HCEC 1CT (cell line): ENCODE results near the gene CYSRT1.

ENCODE experiments used
- DNase-seq: peaks from one replicate; pipeline ENCODE4 v3.0.0-alpha.2; 2017

The CYSRT1 gene, protein sequence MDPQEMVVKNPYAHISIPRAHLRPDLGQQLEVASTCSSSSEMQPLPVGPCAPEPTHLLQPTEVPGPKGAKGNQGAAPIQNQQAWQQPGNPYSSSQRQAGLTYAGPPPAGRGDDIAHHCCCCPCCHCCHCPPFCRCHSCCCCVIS

DNA sequence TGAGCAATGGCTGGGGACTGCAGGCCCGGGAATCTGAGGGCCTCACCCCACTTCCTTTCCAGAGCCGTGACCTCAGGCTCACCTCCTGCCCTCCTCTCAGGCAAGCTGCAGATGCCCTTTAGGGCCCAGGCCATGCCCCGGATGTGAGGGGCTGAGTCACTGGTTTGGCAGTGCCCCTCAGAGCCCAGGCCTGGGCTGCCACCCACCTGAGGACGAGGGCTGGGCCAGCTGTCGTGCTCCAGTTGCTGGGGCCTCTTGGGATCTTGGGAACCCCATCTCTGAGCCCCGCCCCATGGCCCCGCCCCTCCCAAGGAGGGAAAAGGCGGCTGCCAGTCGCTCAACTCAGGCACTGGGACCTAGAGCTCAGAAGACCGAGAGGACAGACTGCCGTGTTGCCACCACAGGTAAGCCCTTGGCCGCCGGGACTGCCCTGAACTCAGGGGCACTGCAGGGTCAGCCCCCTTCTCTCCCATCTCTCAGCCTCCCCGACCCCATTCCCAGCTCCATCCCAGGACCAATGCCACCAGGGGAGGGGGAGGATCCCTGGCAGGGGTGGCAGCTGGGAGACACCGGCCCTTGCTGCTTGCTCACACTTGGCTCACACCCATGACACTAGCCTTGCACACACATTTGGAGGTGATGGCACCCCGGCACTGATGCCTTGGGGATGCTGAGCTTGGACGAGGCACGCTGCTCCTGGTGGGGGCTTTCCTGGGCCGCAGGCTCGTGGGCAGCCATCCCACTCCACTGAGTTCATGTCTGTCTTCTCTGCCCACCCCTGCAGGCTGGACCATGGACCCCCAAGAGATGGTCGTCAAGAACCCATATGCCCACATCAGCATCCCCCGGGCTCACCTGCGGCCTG, at the start of gene CYSRT1:
CYSRT1 (plus strand) TSS at position 345 of the 865 bp plus-strand sequence; CDS start at position 793, 448 bp downstream.
- DNase-seq: no peak

DNA sequence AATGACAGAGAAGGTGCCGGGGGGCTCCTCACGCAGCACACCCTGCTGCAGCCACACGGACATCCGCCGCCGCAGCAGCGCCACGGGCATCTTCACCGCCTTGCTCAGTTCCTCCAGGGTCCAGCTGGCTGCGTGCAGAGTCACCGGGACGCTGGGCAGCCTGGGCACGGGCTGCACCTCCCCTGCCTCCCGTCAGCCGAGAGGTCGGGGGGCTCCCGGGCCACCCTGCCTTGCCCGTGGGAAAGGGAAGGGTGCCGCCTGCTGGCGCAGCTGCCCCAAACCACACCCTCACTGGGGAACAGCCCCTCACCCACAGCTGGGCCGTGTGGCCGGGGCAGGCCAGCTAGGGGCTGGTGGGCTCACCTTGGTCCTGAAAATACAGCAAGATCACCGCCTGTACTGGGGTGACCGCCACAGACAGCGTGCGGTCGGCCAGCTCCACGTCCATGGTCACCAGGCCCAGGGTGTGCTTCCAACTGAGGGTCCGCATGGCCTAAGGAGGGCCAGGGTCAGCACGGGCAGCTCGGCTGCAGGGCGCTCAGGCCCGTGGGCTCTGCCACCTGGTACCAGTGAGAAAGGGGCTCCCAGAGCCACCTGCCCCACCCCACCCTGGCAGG, 49.5 kb upstream of the CYSRT1 start:
- no peak for DNase-seq

DNA sequence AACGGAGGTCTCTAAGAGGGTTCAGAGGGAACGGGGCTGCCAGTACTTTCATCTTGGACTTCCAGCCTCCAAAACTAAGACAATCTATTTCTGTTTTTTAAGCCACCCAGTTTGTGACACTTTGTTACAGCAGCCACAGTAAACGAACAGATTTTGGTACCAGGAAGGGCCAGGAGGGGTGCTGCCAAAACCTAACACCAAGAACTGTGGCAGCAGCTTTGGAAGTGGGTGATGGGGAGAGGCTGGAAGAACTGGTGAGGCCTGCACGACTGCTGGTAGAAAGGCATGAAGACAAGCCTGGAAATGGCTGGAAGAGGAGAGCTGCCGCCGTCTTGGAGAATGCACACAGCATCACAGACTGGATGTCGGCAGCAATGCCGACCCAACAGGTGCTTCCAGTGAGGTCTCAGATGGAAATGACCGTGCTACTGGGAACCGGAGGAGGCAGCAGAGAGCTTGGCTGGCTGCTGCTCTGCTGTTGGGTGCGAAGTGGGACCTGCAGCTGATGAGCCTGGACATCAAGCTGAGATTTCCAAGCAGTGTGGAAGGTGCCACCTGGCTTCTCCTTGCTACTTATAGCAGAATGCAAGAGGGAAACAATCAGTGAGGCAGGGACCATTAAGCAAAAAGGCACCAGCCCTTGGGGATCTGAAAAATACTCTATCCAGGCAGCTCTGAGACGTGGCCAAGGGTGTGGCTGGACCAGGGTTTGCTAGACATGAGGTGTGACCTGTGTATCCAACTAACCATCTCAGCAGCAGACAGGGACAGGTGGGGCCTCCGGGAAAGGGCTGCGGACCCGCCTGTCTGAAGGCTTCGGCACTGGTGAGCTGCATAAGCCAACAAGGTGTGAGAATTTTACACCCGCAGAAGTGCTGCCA, 48.4 kb upstream of the CYSRT1 start:
- DNase-seq: peak; percentile 27

DNA sequence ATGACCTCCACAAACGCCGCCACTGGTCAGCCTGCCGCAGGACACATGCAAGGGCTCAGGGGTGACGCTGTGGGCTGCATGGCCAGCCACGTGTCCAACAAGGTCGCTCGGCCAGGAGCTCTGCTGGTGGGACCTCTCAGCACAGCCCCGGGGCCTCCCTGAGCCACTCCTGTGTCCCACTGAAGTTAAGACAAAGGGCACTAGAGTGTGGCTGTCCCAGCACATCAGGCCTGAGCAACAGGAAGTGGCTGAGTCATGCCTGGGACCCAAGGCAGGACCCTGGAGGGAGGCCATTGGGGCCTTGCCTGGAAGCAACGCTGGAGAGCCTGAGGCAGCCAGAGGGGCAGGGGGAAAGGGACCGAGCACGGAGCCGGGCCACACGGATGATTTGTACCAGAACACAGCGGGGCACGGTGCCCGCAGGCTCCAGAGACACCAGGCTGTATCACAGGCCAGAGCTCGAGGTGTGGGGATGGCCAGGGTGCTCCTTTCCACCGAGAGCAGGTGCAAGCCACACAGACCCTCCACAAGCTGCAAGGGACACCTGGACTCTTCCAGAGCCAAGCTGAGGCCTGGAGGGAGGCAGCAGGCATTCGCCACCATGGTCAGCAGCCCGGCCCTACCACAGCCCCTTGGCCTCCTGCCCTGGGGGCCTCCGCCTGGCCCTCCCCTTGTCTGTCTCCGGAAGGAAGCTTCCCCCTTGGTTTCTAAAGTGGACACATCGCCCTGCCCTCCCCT, 46.6 kb upstream of the CYSRT1 start:
- DNase-seq: no peak

- DNase-seq: no peak
Observed at GRCh38 chr9:137178939-137179630, 45.9 kb upstream of the CYSRT1 start.

DNA sequence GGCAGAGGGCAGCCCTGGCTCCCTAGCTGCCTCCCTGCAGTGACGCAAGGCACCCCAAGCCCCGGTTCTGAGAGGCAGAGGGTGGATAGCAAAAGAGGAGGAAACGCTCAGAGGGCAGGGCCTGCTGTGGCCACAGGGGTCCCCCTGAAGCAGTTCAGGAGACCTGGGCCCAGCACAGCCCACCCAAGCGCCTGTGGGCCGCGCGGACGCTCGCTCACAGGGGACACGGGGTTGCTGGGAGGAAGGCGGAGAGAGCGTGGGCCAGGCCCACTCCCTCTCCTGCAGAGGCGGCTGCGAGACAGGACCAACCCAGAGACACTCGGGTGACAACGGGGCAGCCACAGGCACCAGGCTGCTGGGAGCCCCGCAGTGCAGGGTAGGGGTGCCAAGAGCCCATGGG, 45.2 kb upstream of the CYSRT1 start:
- DNase-seq: no peak

GRCh38 chr9:137180491-137180890, 44.5 kb upstream of the CYSRT1 start:
- DNase-seq: no peak

DNA sequence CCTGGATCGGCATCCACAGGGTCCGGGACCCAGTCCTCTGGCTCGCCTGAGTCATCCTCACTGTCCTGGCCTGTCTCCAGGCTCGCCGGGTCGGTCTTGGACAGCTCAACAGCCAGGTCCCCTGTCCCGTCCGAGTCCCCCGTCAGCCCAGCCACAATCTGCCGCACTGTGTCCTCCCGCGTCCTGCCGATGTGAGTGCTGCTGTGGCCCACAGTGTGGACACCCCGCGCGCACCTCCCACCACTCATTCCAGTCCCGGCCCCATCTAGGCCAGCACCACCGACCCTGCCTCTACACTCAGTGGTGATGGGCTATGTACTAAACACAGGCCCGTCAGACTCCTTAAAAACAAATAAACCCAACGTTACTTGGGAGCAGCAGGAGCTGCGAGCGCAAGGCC, 43.3 kb upstream of the CYSRT1 start:
- DNase-seq: no peak

GRCh38 chr9:137182836-137183235, 42.1 kb upstream of the CYSRT1 start:
- DNase-seq: no peak

- no peak for DNase-seq
Observed at GRCh38 chr9:137183980-137184595, 40.9 kb upstream of the CYSRT1 start.

DNA sequence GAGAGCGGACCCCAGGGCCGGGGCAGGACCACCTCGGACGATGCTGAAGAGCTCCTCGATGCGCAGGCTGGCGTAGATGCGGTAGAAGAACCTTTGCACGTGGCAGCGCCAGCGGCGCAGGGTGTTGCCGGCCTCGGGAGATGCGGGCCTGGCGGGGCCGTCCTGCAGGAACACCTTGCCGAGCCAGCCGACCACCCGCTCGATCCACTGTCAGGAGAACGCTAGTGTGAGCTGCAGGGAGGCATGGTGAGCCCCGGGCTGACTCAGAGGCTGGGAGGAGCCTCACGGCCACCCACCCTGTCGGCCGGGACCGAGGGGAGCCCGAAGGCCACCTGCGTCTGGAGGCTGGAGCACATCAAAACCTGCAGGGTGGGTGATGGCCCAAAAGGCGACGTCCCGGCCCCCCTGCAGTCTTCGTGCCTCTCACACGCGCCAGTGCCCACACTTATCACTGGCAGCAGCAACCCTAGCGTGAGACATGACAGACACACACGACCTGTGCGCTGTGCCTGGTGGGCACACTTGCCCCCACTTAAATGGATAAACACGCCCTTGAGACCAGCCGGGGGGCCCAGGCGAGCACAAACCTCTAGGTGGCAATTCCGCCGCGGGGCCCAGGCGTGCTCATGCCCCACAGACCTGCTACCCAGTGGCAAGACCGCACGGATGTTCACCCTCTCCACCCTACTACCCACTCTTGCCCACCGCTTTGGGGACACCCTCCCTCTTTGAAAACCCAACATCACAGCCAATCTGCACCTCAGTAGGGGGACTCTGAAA, 39.9 kb upstream of the CYSRT1 start:
- no peak for DNase-seq

- DNase-seq: no peak
Observed at GRCh38 chr9:137185921-137186320, 39.1 kb upstream of the CYSRT1 start.

DNA sequence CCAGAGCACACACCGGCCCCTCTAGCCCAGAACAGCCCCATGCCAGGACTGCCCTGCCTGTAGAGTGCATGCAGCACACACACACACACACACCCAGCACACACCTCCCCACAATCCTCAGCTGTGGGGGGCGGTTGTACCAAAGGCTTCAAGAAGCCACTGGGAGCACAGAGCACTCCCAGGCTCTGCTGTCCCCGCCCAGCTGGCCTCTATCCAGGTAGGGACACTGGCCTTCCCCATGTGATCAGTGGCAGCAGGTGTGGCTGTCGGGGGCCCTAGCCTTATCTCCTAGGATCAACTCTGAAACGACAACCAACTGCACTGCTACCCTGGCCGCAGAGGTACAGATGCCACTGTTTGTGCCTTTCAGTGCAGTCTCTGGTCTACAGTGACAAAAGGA, 38.6 kb upstream of the CYSRT1 start:
- no peak for DNase-seq

GRCh38 chr9:137187386-137187785, 37.6 kb upstream of the CYSRT1 start:
- DNase-seq: no peak

DNA sequence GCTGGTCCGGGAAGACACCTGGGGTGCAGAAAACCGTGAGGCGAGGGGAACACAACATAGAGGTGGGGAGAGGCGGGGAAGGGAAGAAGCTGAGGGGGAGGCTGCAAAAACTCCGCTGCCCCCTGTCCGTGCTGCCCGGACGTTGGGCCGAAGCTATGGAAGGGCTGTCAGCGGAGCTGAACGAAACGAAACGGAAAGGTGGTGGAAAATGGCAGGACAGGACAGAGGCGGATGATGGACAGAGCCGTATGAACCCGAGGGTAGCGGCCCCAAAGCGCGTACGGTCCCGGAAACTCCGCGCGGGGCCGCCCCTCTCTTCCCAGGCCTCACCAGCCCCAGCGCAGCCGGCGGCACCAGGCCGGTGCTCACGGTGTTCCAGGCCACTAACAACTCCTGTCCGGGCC, 36.9 kb upstream of the CYSRT1 start:
- DNase-seq: no peak

GRCh38 chr9:137188490-137189296, 36.3 kb upstream of the CYSRT1 start, which contains the start of the genes ANAPC2 and SSNA1:
Gene ANAPC2, minus strand, starts transcription at chr9:137188560. Its CDS starts 28 bp downstream, at chr9:137188532.
Gene SSNA1, plus strand, starts transcription at chr9:137188676. Its CDS starts 51 bp downstream, at chr9:137188727.
- DNase-seq: peak; percentile 90

- DNase-seq: no peak
Observed at GRCh38 chr9:137189297-137190295, 35.4 kb upstream of the CYSRT1 start.

DNA sequence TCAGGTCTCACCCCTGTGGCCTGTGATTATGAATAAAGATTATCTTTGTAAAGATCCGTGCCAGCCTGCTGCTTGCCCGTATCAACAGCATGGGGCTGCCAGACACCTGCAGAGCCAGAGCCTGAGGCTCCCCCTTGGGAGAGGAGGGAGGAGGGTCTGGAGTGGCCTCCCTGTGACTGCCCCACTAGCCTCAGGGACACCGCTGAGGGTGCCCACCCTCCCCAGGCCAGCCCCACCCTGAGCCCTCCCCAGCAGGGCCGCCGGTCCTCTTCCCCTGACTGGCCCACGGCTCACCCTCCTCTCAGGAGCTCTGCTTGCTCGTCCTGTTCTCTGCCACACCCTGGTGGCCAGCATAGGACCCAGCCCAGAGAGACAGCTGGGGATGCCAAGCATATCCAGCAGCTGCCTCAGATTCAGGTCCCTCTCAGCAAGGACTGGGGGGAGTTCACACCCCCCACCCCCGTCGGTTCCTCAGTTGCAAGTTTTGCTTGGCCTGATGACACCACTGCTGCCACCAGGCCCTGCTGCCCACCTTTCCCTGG, 34.6 kb upstream of the CYSRT1 start:
- DNase-seq: no peak
